Posterior vena cava (tissue), 2 donors: Measurements from ENCODE around the gene BCL2L13. TPM values are rescaled to one million over a fixed set of nuclear protein-coding genes. Genes with fewer than 3 reads are reported as not detected.

ENCODE experiments used
- DNase-seq: peaks from one replicate; pipeline ENCODE4 v3.0.0-alpha.2; 2020; ENCODE audit warnings: low spot score
- intact Hi-C, 2 donors: fragments of 100-400 bp; cut with DNase I; formaldehyde crosslinking; loops; one replicate each; pipeline versions ENCODE4 v1.14.1 to v1.14.2; 2022 to 2023
- total RNA-seq, 2 donors: library from RNA; stranded (reverse); fragmentation: NEBNext Ultra II Directional; extraction: Animal tissue kit (Norgen Biotek cat#: 25700); gene quantifications; one replicate each; pipeline ENCODE4 v1.2.1, GENCODE V29; 2021
- donor health status: DM: yes; HTN: yes; CAD: no.
- donor health status: DM: yes; HTN: yes; CAD: no.

The BCL2L13 gene
- total RNA-seq, 2 donors from 2014 or later, result 28.9 to 34.7 TPM

GRCh38 chr22:17716529-17716928 is 78.0 kb downstream of the BCL2L13 start:
- intact Hi-C loops, result no loop called here

GRCh38 chr22:17717708-17718107 is 79.2 kb downstream of the BCL2L13 start:
- DNase-seq, result no peak
- intact Hi-C loops, result no loop called here

More at GRCh38 chr22:17716529-17716928, 78.0 kb downstream of the BCL2L13 start:
- DNase-seq, result no peak

GRCh38 chr22:17719911-17720310 is 81.4 kb downstream of the BCL2L13 start:
- intact Hi-C loops, result loop anchor here in 1 of 2 donors (10.0 kb wide), 1 partner anchor 145 kb away; no protein-coding TSS in a partner anchor
- DNase-seq, result no peak

- DNase-seq, result no peak
- intact Hi-C loops, result loop anchor here in 1 of 2 donors (10.0 kb wide), 1 partner anchor 149 kb away; no protein-coding TSS in a partner anchor
Measured at GRCh38 chr22:17724241-17724640, 85.7 kb downstream of the BCL2L13 start.

GRCh38 chr22:17724678-17725499 is 86.3 kb downstream of the BCL2L13 start:
- intact Hi-C loops, result loop anchor here in 1 of 2 donors (10.0 kb wide), 1 partner anchor 150 kb away; no protein-coding TSS in a partner anchor
- no peak for DNase-seq

- intact Hi-C loops, result loop anchor here in 1 of 2 donors (10.0 kb wide), 1 partner anchor 151 kb away; no protein-coding TSS in a partner anchor
Measured at GRCh38 chr22:17725500-17725796, 86.9 kb downstream of the BCL2L13 start.

DNA sequence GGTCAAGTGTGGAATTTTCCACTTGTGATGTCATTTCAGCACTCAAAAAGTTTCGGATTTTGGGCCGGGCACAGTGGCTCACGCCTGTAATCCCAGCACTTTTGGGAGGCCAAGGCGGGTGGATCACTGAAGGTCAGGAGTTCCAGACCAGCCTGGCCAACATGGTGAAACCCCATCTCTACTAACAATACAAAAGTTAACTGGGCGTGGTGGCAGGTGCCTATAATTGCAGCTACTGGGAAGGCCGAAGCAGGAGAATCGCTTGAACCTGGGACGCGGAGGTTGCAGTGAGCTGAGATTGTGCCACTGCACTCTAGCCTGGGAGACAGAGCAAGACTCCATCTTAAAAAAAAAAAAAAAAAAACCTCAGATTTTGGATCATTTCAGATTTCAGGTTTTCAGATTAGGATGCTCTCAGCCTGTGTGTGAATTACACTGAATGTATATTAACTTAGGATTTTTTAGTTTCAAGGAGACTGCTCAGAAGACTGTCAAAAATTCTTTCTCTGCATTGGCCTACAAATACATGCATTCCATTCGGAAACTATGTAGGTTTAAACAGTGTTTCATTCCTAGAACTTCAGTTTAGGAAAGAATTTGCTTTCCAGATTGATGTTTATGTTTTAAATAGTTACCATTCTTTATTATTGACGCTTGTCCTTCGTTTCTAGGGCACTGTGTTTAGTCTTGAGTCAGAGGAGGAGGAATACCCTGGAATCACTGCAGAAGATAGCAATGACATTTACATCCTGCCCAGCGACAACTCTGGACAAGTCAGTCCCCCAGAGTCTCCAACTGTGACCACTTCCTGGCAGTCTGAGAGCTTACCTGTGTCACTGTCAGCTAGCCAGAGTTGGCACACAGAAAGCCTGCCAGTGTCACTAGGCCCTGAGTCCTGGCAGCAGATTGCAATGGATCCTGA is 87.7 kb downstream of the BCL2L13 start:
- no peak for DNase-seq
- intact Hi-C loops, result loop anchor here in 1 of 2 donors (10.0 kb wide), 1 partner anchor 151 kb away; no protein-coding TSS in a partner anchor

More at GRCh38 chr22:17725500-17725796, 86.9 kb downstream of the BCL2L13 start:
- DNase-seq, result no peak

DNA sequence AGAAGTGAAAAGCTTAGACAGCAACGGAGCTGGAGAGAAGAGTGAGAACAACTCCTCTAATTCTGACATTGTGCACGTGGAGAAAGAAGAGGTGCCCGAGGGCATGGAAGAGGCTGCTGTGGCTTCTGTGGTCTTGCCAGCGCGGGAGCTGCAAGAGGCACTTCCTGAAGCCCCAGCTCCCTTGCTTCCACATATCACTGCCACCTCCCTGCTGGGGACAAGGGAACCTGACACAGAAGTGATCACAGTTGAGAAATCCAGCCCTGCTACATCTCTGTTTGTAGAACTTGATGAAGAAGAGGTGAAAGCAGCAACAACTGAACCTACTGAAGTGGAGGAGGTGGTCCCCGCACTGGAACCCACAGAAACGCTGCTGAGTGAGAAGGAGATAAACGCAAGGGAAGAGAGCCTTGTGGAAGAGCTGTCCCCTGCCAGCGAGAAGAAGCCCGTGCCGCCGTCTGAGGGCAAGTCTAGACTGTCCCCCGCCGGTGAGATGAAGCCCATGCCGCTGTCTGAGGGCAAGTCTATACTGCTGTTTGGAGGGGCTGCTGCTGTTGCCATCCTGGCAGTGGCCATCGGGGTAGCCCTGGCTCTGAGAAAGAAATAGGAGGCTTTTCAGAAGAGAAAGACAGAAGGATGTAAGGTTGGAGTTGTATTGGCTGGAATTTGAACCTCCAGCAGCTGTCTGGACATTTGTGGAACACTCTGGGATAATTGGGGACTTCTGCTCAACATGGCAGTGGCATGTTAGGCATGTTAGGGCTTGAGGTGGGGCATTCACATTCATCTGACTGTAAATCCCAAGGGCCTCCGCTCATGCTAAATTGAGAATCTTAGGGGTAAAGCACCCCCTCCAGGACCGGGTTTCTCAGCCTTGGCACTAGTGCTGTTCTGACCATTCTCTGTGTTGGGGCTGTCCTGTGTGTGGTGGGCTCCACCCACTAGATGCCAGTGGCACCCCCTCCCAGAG is 88.7 kb downstream of the BCL2L13 start:
- DNase-seq, result no peak
- intact Hi-C loops, result loop anchor here in 1 of 2 donors (10.0 kb wide), 1 partner anchor 152 kb away; no protein-coding TSS in a partner anchor

DNA sequence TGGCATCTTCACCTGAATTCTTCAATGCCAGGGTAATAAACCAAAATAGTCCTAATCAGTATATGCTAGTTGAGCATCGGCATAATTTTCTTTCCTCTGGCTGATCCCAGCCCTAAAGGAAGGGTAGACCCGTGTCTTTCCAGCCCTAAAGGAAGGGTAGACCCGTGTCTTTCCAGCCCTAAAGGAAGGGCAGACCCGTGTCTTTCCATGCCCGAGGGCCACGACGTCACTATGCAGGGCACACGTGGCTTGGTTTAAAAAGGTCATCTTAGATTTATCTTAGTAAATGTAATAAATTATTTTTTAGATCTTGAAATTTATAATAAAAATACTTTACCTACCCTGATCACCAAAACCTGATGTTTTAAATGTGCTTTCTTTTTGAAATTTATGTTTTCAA is 90.2 kb downstream of the BCL2L13 start:
- intact Hi-C loops, result loop anchor here in 1 of 2 donors (10.0 kb wide), 1 partner anchor 154 kb away; no protein-coding TSS in a partner anchor
- no peak for DNase-seq

DNA sequence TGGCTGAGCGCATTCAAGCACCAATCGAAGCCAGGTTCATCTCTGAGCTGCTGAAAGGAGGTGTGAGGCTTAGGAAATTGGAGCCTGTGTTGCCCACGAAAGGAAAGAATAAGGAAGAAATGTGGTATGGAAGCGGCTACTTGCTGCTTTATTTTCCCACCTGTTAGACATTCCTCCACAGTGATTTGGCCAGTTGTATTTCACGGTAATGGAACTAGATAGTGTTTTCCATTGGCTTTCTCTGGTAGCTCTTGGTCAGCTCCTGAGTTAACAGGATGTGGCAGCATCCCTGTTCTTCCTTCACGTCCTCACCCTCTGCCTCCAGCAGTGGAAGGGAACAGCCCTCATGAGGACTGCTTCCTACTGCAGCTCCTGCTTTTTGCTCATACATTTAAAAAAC is 91.0 kb downstream of the BCL2L13 start:
- no peak for DNase-seq
- intact Hi-C loops, result loop anchor here in 1 of 2 donors (10.0 kb wide), 1 partner anchor 155 kb away; no protein-coding TSS in a partner anchor

GRCh38 chr22:17732251-17732854 is 93.8 kb downstream of the BCL2L13 start:
- intact Hi-C loops, result no loop called here
- no peak for DNase-seq

DNA sequence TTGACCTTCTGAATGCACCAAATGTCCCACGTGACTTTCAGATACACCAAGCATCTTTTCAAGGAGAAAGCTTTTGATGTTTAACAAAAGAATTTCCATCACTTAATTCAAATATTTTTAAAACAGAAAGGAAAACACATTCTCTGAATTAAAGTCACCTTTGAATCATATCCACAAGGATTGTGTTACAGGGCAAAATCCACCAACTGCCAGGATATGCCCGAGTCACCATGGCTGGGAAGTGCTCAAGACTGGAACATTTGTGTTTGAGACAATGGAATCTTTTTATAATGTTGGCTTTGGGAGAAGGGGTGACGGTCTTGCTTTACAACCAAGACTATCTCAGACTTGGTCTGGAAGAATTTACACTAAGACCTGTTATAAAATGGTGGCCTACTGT is 94.9 kb downstream of the BCL2L13 start:
- intact Hi-C loops, result no loop called here
- DNase-seq, result no peak

GRCh38 chr22:17734187-17734586 is 95.6 kb downstream of the BCL2L13 start:
- intact Hi-C loops, result no loop called here
- DNase-seq, result peak; percentile 8

- intact Hi-C loops, result no loop called here
- DNase-seq, result peak; percentile 74
Measured at GRCh38 chr22:17738386-17739128, 100.0 kb downstream of the BCL2L13 start.

- intact Hi-C loops, result no loop called here
- DNase-seq, result peak; percentile 79
Measured at GRCh38 chr22:17739196-17739975, 100.8 kb downstream of the BCL2L13 start.

- intact Hi-C loops, result no loop called here
Measured at GRCh38 chr22:17741866-17742526, 103.4 kb downstream of the BCL2L13 start.

More at GRCh38 chr22:17741866-17742526, 103.4 kb downstream of the BCL2L13 start:
- DNase-seq, result peak; percentile 16
